Cardiac muscle cell (in vitro differentiated cells and primary cell): Measurements from ENCODE around the gene IRF5. TPM values are rescaled to one million over a fixed set of nuclear protein-coding genes. Genes with fewer than 3 reads are reported as not detected.

Source experiments
- DNase-seq, 2 donors: peaks; one replicate each; pipeline versions ENCODE4 v3.0.0 to v3.0.0-alpha.2; 2010 to 2017; ENCODE audit warnings: low read depth in 1 of 2, low spot score in 1 of 2
- H3K27ac ChIP-seq: fragments of 200-600 bp; sonication (generic); 2 replicates; pipeline ENCODE4 v1.5.1; 2016
- H3K27me3 ChIP-seq: fragments of 200-600 bp; sonication (generic); 2 replicates; pipeline ENCODE4 v1.6.0; 2016; ENCODE audit warnings: control low read depth
- H3K36me3 ChIP-seq: fragments of 200-600 bp; sonication (generic); 2 replicates; pipeline ENCODE4 v1.5.1; 2016; ENCODE audit warnings: control low read depth
- H3K4me1 ChIP-seq: fragments of 200-600 bp; sonication (generic); 2 replicates; pipeline ENCODE4 v1.8.1; 2017; ENCODE audit warnings: low read depth, mild to moderate bottlenecking, mixed run types
- H3K4me3 ChIP-seq: fragments of 200-600 bp; sonication (generic); 2 replicates; pipeline ENCODE4 v1.5.1; 2016; ENCODE audit warnings: mild to moderate bottlenecking
- H3K9me3 ChIP-seq: fragments of 200-600 bp; sonication (generic); 2 replicates; pipeline ENCODE4 v1.5.1; 2017; ENCODE audit warnings: low read depth, mild to moderate bottlenecking, control low read depth
- polyA plus RNA-seq: library from polyadenylated mRNA; unstranded; fragments of >200 nt; fragmentation: Nextera tagmentation; extraction: Ambion mirVana; gene quantifications from 2 replicates; pipeline ENCODE4 v1.2.1, GENCODE V29; 2016
- total RNA-seq: library from RNA; depleted of rRNA; stranded (reverse); fragments of >200 nt; gene quantifications from 2 replicates; pipeline ENCODE4 v1.2.3, GENCODE V29; 2016
- TF ChIP-seq, protein P1 (sequence below): IDR thresholded peaks from 2 replicates; pipeline ENCODE4 v1.5.1; 2012; ENCODE audit warnings: low read depth, mild to moderate bottlenecking, low read length

Gene IRF5
- total and polyA plus RNA-seq, 2 experiments from 2014 or later = not detected

GRCh38 chr7:128895320-128895719 is 42.4 kb upstream of the IRF5 start:
- H3K9me3 ChIP-seq = no peaks in the 10 kb centered on the region
- no peaks in the 10 kb centered on the region for H3K36me3 ChIP-seq
- TF ChIP-seq, protein P1, sequence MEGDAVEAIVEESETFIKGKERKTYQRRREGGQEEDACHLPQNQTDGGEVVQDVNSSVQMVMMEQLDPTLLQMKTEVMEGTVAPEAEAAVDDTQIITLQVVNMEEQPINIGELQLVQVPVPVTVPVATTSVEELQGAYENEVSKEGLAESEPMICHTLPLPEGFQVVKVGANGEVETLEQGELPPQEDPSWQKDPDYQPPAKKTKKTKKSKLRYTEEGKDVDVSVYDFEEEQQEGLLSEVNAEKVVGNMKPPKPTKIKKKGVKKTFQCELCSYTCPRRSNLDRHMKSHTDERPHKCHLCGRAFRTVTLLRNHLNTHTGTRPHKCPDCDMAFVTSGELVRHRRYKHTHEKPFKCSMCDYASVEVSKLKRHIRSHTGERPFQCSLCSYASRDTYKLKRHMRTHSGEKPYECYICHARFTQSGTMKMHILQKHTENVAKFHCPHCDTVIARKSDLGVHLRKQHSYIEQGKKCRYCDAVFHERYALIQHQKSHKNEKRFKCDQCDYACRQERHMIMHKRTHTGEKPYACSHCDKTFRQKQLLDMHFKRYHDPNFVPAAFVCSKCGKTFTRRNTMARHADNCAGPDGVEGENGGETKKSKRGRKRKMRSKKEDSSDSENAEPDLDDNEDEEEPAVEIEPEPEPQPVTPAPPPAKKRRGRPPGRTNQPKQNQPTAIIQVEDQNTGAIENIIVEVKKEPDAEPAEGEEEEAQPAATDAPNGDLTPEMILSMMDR = no peak
- H3K27me3 ChIP-seq = peaks cover 15% of the 10 kb centered on the region
- H3K4me3 ChIP-seq = no peak overlapping the region
- no peak overlapping the region for H3K27ac ChIP-seq
- H3K4me1 ChIP-seq = no peaks in the 10 kb centered on the region
- no peak for DNase-seq

GRCh38 chr7:128899392-128899791 is 38.3 kb upstream of the IRF5 start:
- no peaks in the 10 kb centered on the region for H3K9me3 ChIP-seq
- no peaks in the 10 kb centered on the region for H3K4me1 ChIP-seq
- no peak overlapping the region for H3K27ac ChIP-seq
- TF ChIP-seq, protein P1 = no peak
- no peaks in the 10 kb centered on the region for H3K27me3 ChIP-seq
- no peaks in the 10 kb centered on the region for H3K36me3 ChIP-seq
- H3K4me3 ChIP-seq = no peak overlapping the region
- no peak for DNase-seq

- TF ChIP-seq, protein P1 = no peak
- no peaks in the 10 kb centered on the region for H3K4me1 ChIP-seq
- no peaks in the 10 kb centered on the region for H3K36me3 ChIP-seq
- no peaks in the 10 kb centered on the region for H3K9me3 ChIP-seq
- no peak for DNase-seq
- H3K27me3 ChIP-seq = no peaks in the 10 kb centered on the region
- H3K4me3 ChIP-seq = no peak overlapping the region
- no peak overlapping the region for H3K27ac ChIP-seq
Measured at GRCh38 chr7:128900237-128900636, 37.5 kb upstream of the IRF5 start.

DNA sequence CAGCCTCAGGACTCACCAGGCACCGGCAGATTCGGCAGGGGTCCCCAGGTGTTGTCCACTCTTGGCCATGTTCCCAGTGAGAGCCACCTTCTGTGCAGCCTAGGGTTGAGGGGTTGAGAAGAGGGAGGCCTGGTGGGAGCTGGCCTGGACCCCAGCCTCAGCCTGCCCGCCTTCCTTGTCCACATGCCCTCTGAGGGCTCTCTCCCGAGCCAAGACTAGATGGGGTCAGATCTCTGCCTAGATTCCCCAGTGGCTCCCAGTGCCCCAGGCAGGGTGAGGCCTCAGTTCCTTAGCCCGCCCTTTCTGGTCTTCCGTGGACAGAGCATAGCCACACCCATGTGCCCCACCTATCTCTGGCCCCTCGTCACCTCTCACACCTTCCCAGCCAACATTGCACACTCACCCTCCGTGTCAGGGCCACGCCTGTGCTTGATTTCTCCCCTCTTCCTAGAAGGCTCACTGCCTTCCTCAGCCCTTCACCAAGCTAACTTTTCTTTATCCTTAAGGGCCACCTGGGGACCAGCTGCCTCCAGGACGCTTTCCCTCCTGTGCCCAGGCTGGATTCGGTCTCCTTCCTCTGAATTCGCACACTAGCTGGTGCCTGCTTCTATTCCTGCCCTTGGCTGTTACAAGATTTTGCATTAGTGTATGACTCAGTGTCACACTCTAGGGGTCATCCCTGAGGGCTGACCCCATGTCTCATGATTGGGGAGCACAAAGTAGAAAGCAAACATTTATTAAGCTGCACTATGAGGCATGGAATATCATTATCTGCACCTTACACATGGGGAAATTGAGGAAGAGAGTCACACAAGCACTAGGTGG is 34.8 kb upstream of the IRF5 start:
- H3K27ac ChIP-seq = no peak overlapping the region
- TF ChIP-seq, protein P1 = no peak
- H3K27me3 ChIP-seq = no peaks in the 10 kb centered on the region
- H3K36me3 ChIP-seq = no peaks in the 10 kb centered on the region
- no peaks in the 10 kb centered on the region for H3K9me3 ChIP-seq
- no peaks in the 10 kb centered on the region for H3K4me1 ChIP-seq
- DNase-seq = no peak
- H3K4me3 ChIP-seq = no peak overlapping the region

- no peak for DNase-seq
Measured at GRCh38 chr7:128903621-128904361, 33.9 kb upstream of the IRF5 start.

More at GRCh38 chr7:128903621-128904361, 33.9 kb upstream of the IRF5 start:
- no peaks in the 10 kb centered on the region for H3K4me1 ChIP-seq
- H3K36me3 ChIP-seq = no peaks in the 10 kb centered on the region
- TF ChIP-seq, protein P1 = no peak
- no peak overlapping the region for H3K4me3 ChIP-seq
- no peaks in the 10 kb centered on the region for H3K9me3 ChIP-seq
- no peak overlapping the region for H3K27ac ChIP-seq
- H3K27me3 ChIP-seq = no peaks in the 10 kb centered on the region
